Activated naive CD8-positive, alpha-beta T cell treated with anti-CD3 and anti-CD28 coated beads, Interleukin-2, amount 50 U/mL, for 16 hours (primary cell): ENCODE measurements around the gene PAX1.

Source experiments
- DNase-seq: peaks from one replicate; pipeline ENCODE4 v3.0.0-alpha.2; 2020; ENCODE audit warnings: low read depth, low spot score

PAX1 gene

GRCh38 chr20:21725892-21726291, 20.4 kb downstream of the PAX1 start:
- DNase-seq, result no peak

- DNase-seq, result no peak
Measured at GRCh38 chr20:21729316-21729715, 23.9 kb downstream of the PAX1 start.

DNA sequence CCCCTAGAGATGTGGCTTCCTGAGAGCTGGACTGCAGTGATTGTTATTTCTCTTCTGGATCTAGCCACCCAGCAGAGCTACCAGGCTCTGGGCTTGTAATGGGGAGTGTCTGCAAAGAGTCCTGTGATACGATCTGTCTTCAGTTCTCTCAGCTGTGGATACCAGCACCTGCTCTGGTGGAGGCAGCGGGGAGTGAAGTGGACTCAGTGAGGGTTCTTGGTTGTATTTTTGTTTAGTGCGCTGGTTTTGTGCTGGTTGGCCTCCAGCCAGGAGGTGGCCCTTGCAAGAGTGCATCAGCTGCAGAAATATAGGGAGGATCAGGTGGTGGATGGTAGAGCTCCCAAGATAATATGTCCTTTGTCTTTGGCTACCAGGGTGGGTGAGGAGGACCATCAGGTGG, 33.7 kb downstream of the PAX1 start:
- DNase-seq, result no peak

DNA sequence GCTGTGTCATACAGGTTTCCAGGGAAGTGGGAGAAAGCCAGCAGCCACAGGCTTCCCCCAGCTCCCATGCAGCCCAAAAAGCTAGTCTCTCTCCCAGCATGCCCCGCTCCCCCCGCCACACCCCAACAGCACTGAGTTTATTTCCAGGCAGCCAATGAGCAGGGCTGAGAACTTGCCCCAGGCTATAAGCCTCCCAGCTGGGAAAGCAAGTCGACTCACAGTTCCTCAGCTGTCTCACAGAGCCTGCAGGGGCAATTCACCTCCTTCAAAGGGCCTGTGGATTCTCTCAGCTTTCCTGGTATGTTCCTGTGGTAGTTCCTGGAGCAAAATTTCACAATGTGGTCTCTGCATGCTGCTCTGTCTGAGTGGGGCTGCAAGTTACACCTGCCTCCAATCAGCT, 34.2 kb downstream of the PAX1 start:
- no peak for DNase-seq

DNA sequence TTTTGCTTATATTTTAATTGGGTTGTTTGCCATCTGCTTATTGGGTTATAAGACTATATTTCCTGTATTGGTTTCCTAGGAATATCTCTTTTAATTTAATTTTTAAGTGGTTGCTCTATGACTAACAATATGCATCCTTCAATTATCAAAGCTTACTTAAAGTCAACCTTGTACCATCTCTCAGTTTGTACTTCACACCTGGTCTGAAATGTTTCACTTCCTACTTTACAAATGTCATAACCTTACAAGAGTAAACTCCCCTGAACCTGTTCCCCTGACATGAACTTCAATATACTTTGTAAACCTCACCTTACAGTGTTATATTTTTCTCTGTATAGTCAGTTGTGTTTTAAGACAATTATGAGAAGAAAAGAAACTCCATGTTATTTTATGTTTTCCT, 35.8 kb downstream of the PAX1 start:
- no peak for DNase-seq

- no peak for DNase-seq
Measured at GRCh38 chr20:21762646-21763045, 57.2 kb downstream of the PAX1 start.

GRCh38 chr20:21767200-21767738, 61.8 kb downstream of the PAX1 start:
- no peak for DNase-seq

GRCh38 chr20:21767739-21768223, 62.3 kb downstream of the PAX1 start:
- DNase-seq, result no peak
